Measurements from ENCODE around the gene GAGE10.

GAGE10 gene

GRCh38 chrX:49260221-49260985 is 43.0 kb upstream of the GAGE10 start:
- no peak for TF ChIP-seq CTCF (IDR thresholded peaks at IDR 0.05; ENCODE audit: insufficient read depth, missing control alignments)
- no peak for FAIRE-seq
- DNase-seq (ENCODE audit: insufficient read length, low spot score), result no peak

- DNase-seq (ENCODE audit: insufficient read length, low spot score) (no peak), FAIRE-seq (no peak)
- TF ChIP-seq CTCF (IDR thresholded peaks at IDR 0.05; ENCODE audit: insufficient read depth, missing control alignments), result no peak
These were observed 40.8 kb upstream of the GAGE10 start for GRCh38 chrX:49262603-49263002.

- no peak for FAIRE-seq
- DNase-seq (ENCODE audit: insufficient read length, low spot score), result no peak
- no peak for TF ChIP-seq CTCF (IDR thresholded peaks at IDR 0.05; ENCODE audit: insufficient read depth, missing control alignments)
These were observed 39.8 kb upstream of the GAGE10 start for GRCh38 chrX:49263631-49264030.

- no peak for TF ChIP-seq CTCF (IDR thresholded peaks at IDR 0.05; ENCODE audit: insufficient read depth, missing control alignments)
- FAIRE-seq (no peak), DNase-seq (ENCODE audit: insufficient read length, low spot score) (no peak)
These were observed 39.0 kb upstream of the GAGE10 start, which contains the start of gene FOXP3 for GRCh38 chrX:49264460-49264859. Gene FOXP3 (minus strand): TSS chrX:49264710. CDS start chrX:49258505, 6,205 bp downstream.

GRCh38 chrX:49266523-49267445 is 36.7 kb upstream of the GAGE10 start:
- no peak for TF ChIP-seq CTCF (IDR thresholded peaks at IDR 0.05; ENCODE audit: insufficient read depth, missing control alignments)
- DNase-seq (ENCODE audit: insufficient read length, low spot score) (no peak), FAIRE-seq (no peak)

- DNase-seq (ENCODE audit: insufficient read length, low spot score) (no peak), FAIRE-seq (no peak)
- no peak for TF ChIP-seq CTCF (IDR thresholded peaks at IDR 0.05; ENCODE audit: insufficient read depth, missing control alignments)
These were observed 34.8 kb upstream of the GAGE10 start for GRCh38 chrX:49268702-49269009.

Measured in D721Med (cell line).